ENCODE data around the gene MCTP2.

GRCh38 chr15:94487635-94488034 is 256.3 kb downstream of the MCTP2 start:
- TF ChIP-seq CTCF (IDR thresholded peaks at IDR 0.05; ENCODE audit: poor library complexity) (no peak), EZH2 (IDR thresholded peaks at IDR 0.05; ENCODE audit: borderline replicate concordance) (no peak), EZH2phosphoT487 (IDR thresholded peaks at IDR 0.05; ENCODE audit: low read depth, severe bottlenecking, unreplicated experiment) (no peak)
